A549 (cell line): ENCODE measurements around the gene CCDC157. TPM values are rescaled to one million over a fixed set of nuclear protein-coding genes. Genes with fewer than 3 reads are reported as not detected.

Experiments
- ATAC-seq, 2 experiments: fragments of 200-7000 bp in 1 of 2; fragments of >200 bp in 1 of 2; cut with Nextera tagmentation in 1 of 2; cut with Tn5 transposase in 1 of 2; 3 replicates each; pipeline versions ENCODE4 v1.8.0 to v1.9.1; 2018 to 2020; ENCODE audit warnings: mild to moderate bottlenecking in 1 of 2, moderate library complexity in 1 of 2
- CTCF ChIA-PET: fragments of 300-600 bp; sonication (Branson Sonifier 250); formaldehyde crosslinking; extraction: SDS; loops from one replicate; lab custom pipeline; 2021; ENCODE audit warnings: antibody characterized with exemption, inconsistent platforms; lab: Yijun Ruan, JAX
- POLR2A ChIA-PET: fragments of 350-600 bp; formaldehyde crosslinking; extraction: SDS; loops from one replicate; lab custom pipeline; 2021; ENCODE audit warnings: antibody characterized with exemption, inconsistent platforms; lab: Yijun Ruan, JAX
- DNase-seq, 2 experiments: peaks; one replicate each; pipeline versions ENCODE4 v3.0.0 to v3.0.0-alpha.2; 2011 to 2016; ENCODE audit warnings: low read depth in 1 of 2, low spot score in 1 of 2
- FAIRE-seq: peaks from 2 replicates; lab custom pipeline; 2011; peaks lifted over from hg19 to GRCh38; lab: Jason Lieb, UNC
- H3K27ac ChIP-seq, 2 experiments: fragments of >200 bp; sonication (Bioruptor Twin); formaldehyde crosslinking; 3 replicates each; pipeline ENCODE4 v1.5.1; 2016 to 2017
- H3K4me1 ChIP-seq: fragments of >200 bp; sonication (Bioruptor Twin); formaldehyde crosslinking; 3 replicates; pipeline ENCODE4 v1.6.1; 2016
- H3K4me2 ChIP-seq: fragments of >200 bp; sonication (Bioruptor Twin); formaldehyde crosslinking; 3 replicates; pipeline ENCODE4 v1.6.1; 2016
- H3K4me3 ChIP-seq: fragments of >200 bp; sonication (Bioruptor Twin); formaldehyde crosslinking; 3 replicates; pipeline ENCODE4 v1.5.1; 2016
- H3K9me3 ChIP-seq: fragments of >200 bp; sonication (Bioruptor Twin); formaldehyde crosslinking; 3 replicates; pipeline ENCODE4 v1.6.1; 2016
- FOSB ChIP-seq: fragments of 250-450 bp; sonication (Bioruptor Pico); IDR thresholded peaks from 2 replicates; pipeline ENCODE4 v1.5.0; 2020; ENCODE audit warnings: mild to moderate bottlenecking, moderate library complexity
- GATA3 ChIP-seq: IDR thresholded peaks from 2 replicates; pipeline ENCODE4 v1.6.1; 2012; ENCODE audit warnings: borderline replicate concordance
- JUN ChIP-seq, 2 experiments: fragments of >200 bp; sonication (Bioruptor Twin); formaldehyde crosslinking; IDR thresholded peaks; 2 replicates in 1 of 2; 3 replicates in 1 of 2; pipeline ENCODE4 v1.6.1; 2016 to 2017
- MAFK ChIP-seq: fragments of 450-650 bp; IDR thresholded peaks from 2 replicates; pipeline ENCODE4 v1.6.1; 2014; ENCODE audit not compliant: partially characterized antibody
- MYC ChIP-seq: IDR thresholded peaks from 2 replicates; pipeline ENCODE4 v1.6.1; 2012; ENCODE audit warnings: mild to moderate bottlenecking, inconsistent platforms, low read length, improper control_type of control experiment, borderline replicate concordance
- PHF8 ChIP-seq: fragments of 200-600 bp; sonication (generic); IDR thresholded peaks from 2 replicates; pipeline ENCODE4 v1.6.1; 2016; ENCODE audit warnings: low read depth, mild to moderate bottlenecking, antibody characterized with exemption, moderate library complexity, borderline replicate concordance
- POLR2A ChIP-seq: IDR thresholded peaks from 2 replicates; pipeline ENCODE4 v1.6.1; 2012; ENCODE audit warnings: mild to moderate bottlenecking, low read length
- ZFP36 ChIP-seq: fragments of 450-650 bp; IDR thresholded peaks from 2 replicates; pipeline ENCODE4 v1.6.1; 2014; ENCODE audit warnings: borderline replicate concordance; ENCODE audit not compliant: partially characterized antibody
- WGBS: methylation state at CpG from one replicate; pipeline ENCODE4 v1.1.6; 2017; ENCODE audit errors: missing lambda C conversion rate; 5-methylcytosine and 5-hydroxymethylcytosine counted together
- polyA plus RNA-seq, 4 experiments: library from polyadenylated mRNA; depleted of rRNA in 3 of 4; stranded (reverse); fragments of >200 nt; fragmentation: RNase III in 1 of 4; extraction: RNeasy Plus Mini Kit Qiagen cat#74134 plus additional on column Dnase treatment in 1 of 4; gene quantifications; 2 replicates in 3 of 4; 3 replicates in 1 of 4; pipeline ENCODE4 v1.2.3, GENCODE V29; 2011 to 2017
- small RNA-seq, 6 experiments: library from RNA; depleted of rRNA; stranded (forward); fragments of <200 nt; gene quantifications; one replicate each; pipeline ENCODE3, GENCODE V24; 2012
- TF ChIP-seq, protein P1 (sequence below): fragments of >200 bp; sonication (Bioruptor Twin); formaldehyde crosslinking; IDR thresholded peaks from 3 replicates; pipeline ENCODE4 v1.6.1; 2016
- TF ChIP-seq, protein P2 (sequence below): fragments of 250-450 bp; sonication (Bioruptor Pico); IDR thresholded peaks from 2 replicates; pipeline ENCODE4 v1.5.0; 2021; ENCODE audit warnings: mild to moderate bottlenecking, moderate library complexity, borderline replicate concordance
- TF ChIP-seq, protein P3 (sequence below): IDR thresholded peaks from 2 replicates; pipeline ENCODE4 v1.6.1; 2012; ENCODE audit warnings: low read depth, borderline replicate concordance
- TF ChIP-seq, protein P4 (sequence below): fragments of 200-600 bp; sonication (generic); IDR thresholded peaks from 2 replicates; pipeline ENCODE4 v1.6.1; 2016; ENCODE audit warnings: antibody characterized with exemption, mild to moderate bottlenecking, moderate library complexity
- TF ChIP-seq, protein P5 (sequence below): IDR thresholded peaks from 2 replicates; pipeline ENCODE4 v1.6.1; 2012

The CCDC157 gene
- polyA plus RNA-seq, 2 of the 4 experiments (the other 2 are of a cell fraction): 1.4 to 2.5 TPM

DNA sequence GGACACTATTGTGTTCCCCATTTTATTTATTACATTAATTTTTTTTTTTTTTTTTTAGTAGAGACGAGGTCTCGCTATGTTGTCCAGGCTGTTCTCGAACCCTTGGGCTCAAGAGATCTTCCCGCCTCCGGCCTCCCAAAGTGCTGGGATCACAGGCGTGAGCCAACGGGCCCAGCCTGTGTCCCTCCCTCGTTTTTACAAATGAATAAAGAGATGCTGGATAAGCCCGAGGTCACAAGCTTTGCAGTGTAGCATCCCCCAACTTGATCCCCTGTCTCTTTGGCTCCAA lies 68.5 kb downstream of the CCDC157 start:
- Histone ChIP-seq H3K4me3 (peak overlapping the region; percentile 68), H3K4me1 (peaks cover 33% of the 10 kb centered on the region), H3K27ac (peak overlapping the region; percentile 97), H3K4me2 (peak overlapping the region; percentile 90), H3K9me3 (no peaks in the 10 kb centered on the region)
- ChIA-PET CTCF (interaction anchor here (1.0 to 3.9 kb wide), 6 partner anchors 20 to 181 kb away, joined by 4 to 17 read pairs (median 11); partner anchors contain the start of gene CASTOR1), POLR2A (interaction anchor here (0.7 to 1.8 kb wide), 2 partner anchors 12 to 143 kb away, joined by 5 read pairs; no protein-coding TSS in a partner anchor)
- DNase-seq: no peak
- WGBS: 14% methylated on average over 9 of the region's 9 CpGs
- ATAC-seq: no peak; a peak in 1 of 6 replicates
- TF ChIP-seq GATA3: no peak
- FAIRE-seq: no peak

GRCh38 chr22:30425616-30426387 lies 69.0 kb downstream of the CCDC157 start, which contains the start of gene MTFP1:
TSS of gene MTFP1 (plus strand) at chr22:30425768. CDS start at chr22:30425880, 112 bp downstream.
- ATAC-seq: peak; percentile 16 to 37; a peak in 5 of 6 replicates
- CTCF ChIA-PET: interaction anchor here (0.7 to 3.9 kb wide), 8 partner anchors 13 to 138 kb away, joined by 3 to 17 read pairs (median 6); partner anchors contain the start of gene CASTOR1
- peak within 1 kb of the TSS; percentile 68 for H3K4me3 ChIP-seq
- TF ChIP-seq, protein P1, sequence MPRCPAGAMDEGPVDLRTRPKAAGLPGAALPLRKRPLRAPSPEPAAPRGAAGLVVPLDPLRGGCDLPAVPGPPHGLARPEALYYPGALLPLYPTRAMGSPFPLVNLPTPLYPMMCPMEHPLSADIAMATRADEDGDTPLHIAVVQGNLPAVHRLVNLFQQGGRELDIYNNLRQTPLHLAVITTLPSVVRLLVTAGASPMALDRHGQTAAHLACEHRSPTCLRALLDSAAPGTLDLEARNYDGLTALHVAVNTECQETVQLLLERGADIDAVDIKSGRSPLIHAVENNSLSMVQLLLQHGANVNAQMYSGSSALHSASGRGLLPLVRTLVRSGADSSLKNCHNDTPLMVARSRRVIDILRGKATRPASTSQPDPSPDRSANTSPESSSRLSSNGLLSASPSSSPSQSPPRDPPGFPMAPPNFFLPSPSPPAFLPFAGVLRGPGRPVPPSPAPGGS: 0 out of 3 replicates have a peak, but pooled peaks have one; percentile 37
- TF ChIP-seq FOSB (CRISPR knock-in tag) (no peak), ZFP36 (no peak), POLR2A (peak; percentile 26), MAFK (no peak), PHF8 (0 out of 2 replicates have a peak, but pooled peaks have one; percentile 21), MYC (no peak), JUN (IDR thresholded peaks at IDR 0.05) (0 out of 5 replicates have a peak, but pooled peaks of 1 of the 2 experiments have one; percentile 14)
- TF ChIP-seq, protein P2, sequence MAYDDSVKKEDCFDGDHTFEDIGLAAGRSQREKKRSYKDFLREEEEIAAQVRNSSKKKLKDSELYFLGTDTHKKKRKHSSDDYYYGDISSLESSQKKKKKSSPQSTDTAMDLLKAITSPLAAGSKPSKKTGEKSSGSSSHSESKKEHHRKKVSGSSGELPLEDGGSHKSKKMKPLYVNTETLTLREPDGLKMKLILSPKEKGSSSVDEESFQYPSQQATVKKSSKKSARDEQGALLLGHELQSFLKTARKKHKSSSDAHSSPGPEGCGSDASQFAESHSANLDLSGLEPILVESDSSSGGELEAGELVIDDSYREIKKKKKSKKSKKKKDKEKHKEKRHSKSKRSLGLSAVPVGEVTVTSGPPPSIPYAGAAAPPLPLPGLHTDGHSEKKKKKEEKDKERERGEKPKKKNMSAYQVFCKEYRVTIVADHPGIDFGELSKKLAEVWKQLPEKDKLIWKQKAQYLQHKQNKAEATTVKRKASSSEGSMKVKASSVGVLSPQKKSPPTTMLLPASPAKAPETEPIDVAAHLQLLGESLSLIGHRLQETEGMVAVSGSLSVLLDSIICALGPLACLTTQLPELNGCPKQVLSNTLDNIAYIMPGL (CRISPR knock-in tag): 0 out of 2 replicates have a peak, but pooled peaks have one; percentile 28
- TF ChIP-seq, protein P3, sequence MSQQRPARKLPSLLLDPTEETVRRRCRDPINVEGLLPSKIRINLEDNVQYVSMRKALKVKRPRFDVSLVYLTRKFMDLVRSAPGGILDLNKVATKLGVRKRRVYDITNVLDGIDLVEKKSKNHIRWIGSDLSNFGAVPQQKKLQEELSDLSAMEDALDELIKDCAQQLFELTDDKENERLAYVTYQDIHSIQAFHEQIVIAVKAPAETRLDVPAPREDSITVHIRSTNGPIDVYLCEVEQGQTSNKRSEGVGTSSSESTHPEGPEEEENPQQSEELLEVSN: peak; percentile 89
- TF ChIP-seq, protein P4, sequence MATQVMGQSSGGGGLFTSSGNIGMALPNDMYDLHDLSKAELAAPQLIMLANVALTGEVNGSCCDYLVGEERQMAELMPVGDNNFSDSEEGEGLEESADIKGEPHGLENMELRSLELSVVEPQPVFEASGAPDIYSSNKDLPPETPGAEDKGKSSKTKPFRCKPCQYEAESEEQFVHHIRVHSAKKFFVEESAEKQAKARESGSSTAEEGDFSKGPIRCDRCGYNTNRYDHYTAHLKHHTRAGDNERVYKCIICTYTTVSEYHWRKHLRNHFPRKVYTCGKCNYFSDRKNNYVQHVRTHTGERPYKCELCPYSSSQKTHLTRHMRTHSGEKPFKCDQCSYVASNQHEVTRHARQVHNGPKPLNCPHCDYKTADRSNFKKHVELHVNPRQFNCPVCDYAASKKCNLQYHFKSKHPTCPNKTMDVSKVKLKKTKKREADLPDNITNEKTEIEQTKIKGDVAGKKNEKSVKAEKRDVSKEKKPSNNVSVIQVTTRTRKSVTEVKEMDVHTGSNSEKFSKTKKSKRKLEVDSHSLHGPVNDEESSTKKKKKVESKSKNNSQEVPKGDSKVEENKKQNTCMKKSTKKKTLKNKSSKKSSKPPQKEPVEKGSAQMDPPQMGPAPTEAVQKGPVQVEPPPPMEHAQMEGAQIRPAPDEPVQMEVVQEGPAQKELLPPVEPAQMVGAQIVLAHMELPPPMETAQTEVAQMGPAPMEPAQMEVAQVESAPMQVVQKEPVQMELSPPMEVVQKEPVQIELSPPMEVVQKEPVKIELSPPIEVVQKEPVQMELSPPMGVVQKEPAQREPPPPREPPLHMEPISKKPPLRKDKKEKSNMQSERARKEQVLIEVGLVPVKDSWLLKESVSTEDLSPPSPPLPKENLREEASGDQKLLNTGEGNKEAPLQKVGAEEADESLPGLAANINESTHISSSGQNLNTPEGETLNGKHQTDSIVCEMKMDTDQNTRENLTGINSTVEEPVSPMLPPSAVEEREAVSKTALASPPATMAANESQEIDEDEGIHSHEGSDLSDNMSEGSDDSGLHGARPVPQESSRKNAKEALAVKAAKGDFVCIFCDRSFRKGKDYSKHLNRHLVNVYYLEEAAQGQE: peak; percentile 80
- TF ChIP-seq, protein P5, sequence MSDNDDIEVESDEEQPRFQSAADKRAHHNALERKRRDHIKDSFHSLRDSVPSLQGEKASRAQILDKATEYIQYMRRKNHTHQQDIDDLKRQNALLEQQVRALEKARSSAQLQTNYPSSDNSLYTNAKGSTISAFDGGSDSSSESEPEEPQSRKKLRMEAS: peak; percentile 69
- TF ChIP-seq, all 56 proteins: peak for 8
- H3K4me2 ChIP-seq: peak within 1 kb of the TSS; percentile 90
- DNase-seq (peak; percentile 44 to 64), FAIRE-seq (no peak)
- 2% methylated on average over 31 of the region's 61 CpGs for WGBS
- no peaks in the 10 kb centered on the region for H3K9me3 ChIP-seq
- peak within 1 kb of the TSS; percentile 97 for H3K27ac ChIP-seq
- peaks cover 28% of the 10 kb centered on the region for H3K4me1 ChIP-seq
- POLR2A ChIA-PET: interaction anchor here (0.7 to 1.8 kb wide), 3 partner anchors 13 to 142 kb away, joined by 3 to 5 read pairs (median 5); partner anchors contain the start of gene SEC14L2

Small RNA genes within 50 kb of the gene (small RNA-seq; reads per million reads assigned to genes)
- gene AC004832.3 (0 reads per million in 6 experiments), gene RNU6-564P (0 reads per million in 6 experiments)

Other genes with a start within 250 kb of the CCDC157 start
- 54.5 and 64.7 TPM in 2 replicates for gene LIF, start 110.2 kb upstream of the CCDC157 start, polyA plus RNA-seq (2011; rRNA removed)
- 40.7 to 49.3 TPM (median 44.3 TPM) in 3 replicates for gene LIF, start 110.2 kb upstream of the CCDC157 start, polyA plus RNA-seq (2017; fragmentation: RNase III; extraction: RNeasy Plus Mini Kit Qiagen cat#74134 plus additional on column Dnase treatment)
- gene OSM, start 90.2 kb upstream of the CCDC157 start, polyA plus RNA-seq (2011; rRNA removed): not detected in 2 replicates
- not detected in 3 replicates for gene OSM, start 90.2 kb upstream of the CCDC157 start, polyA plus RNA-seq (2017; fragmentation: RNase III; extraction: RNeasy Plus Mini Kit Qiagen cat#74134 plus additional on column Dnase treatment)
- 11.3 and 12.2 TPM in 2 replicates for gene CASTOR1, start 67.5 kb upstream of the CCDC157 start, polyA plus RNA-seq (2011; rRNA removed)
- 4.7 to 6.6 TPM (median 5.5 TPM) in 3 replicates for gene CASTOR1, start 67.5 kb upstream of the CCDC157 start, polyA plus RNA-seq (2017; fragmentation: RNase III; extraction: RNeasy Plus Mini Kit Qiagen cat#74134 plus additional on column Dnase treatment)
- gene TBC1D10A, start 30.1 kb upstream of the CCDC157 start, polyA plus RNA-seq (2011; rRNA removed): 5.4 and 5.8 TPM in 2 replicates
- gene TBC1D10A, start 30.1 kb upstream of the CCDC157 start, polyA plus RNA-seq (2017; fragmentation: RNase III; extraction: RNeasy Plus Mini Kit Qiagen cat#74134 plus additional on column Dnase treatment): 6.8 to 9.0 TPM (median 8.7 TPM) in 3 replicates
- 47.0 and 86.1 TPM in 2 replicates for gene SF3A1, start 113 bp upstream of the CCDC157 start, polyA plus RNA-seq (2011; rRNA removed)
- 45.4 to 57.9 TPM (median 48.6 TPM) in 3 replicates for gene SF3A1, start 113 bp upstream of the CCDC157 start, polyA plus RNA-seq (2017; fragmentation: RNase III; extraction: RNeasy Plus Mini Kit Qiagen cat#74134 plus additional on column Dnase treatment)
- gene RNF215, start 30.4 kb downstream of the CCDC157 start, polyA plus RNA-seq (2011; rRNA removed): 16.4 and 19.0 TPM in 2 replicates
- gene RNF215, start 30.4 kb downstream of the CCDC157 start, polyA plus RNA-seq (2017; fragmentation: RNase III; extraction: RNeasy Plus Mini Kit Qiagen cat#74134 plus additional on column Dnase treatment): 18.4 to 23.5 TPM (median 19.5 TPM) in 3 replicates
- 12.5 and 12.8 TPM in 2 replicates for gene SEC14L2, start 40.0 kb downstream of the CCDC157 start, polyA plus RNA-seq (2011; rRNA removed)
- gene SEC14L2, start 40.0 kb downstream of the CCDC157 start, polyA plus RNA-seq (2017; fragmentation: RNase III; extraction: RNeasy Plus Mini Kit Qiagen cat#74134 plus additional on column Dnase treatment): 15.2 to 21.8 TPM (median 17.2 TPM) in 3 replicates
- 23.8 and 24.9 TPM in 2 replicates for gene MTFP1, start 68.8 kb downstream of the CCDC157 start, polyA plus RNA-seq (2011; rRNA removed)
- 50.3 to 52.5 TPM (median 52.0 TPM) in 3 replicates for gene MTFP1, start 68.8 kb downstream of the CCDC157 start, polyA plus RNA-seq (2017; fragmentation: RNase III; extraction: RNeasy Plus Mini Kit Qiagen cat#74134 plus additional on column Dnase treatment)
- gene SEC14L3, start 115.0 kb downstream of the CCDC157 start, polyA plus RNA-seq (2011; rRNA removed): 0.05 TPM in 1 of 2 replicates, not detected in the other
- 0.04 TPM in 1 of 3 replicates, not detected in the others for gene SEC14L3, start 115.0 kb downstream of the CCDC157 start, polyA plus RNA-seq (2017; fragmentation: RNase III; extraction: RNeasy Plus Mini Kit Qiagen cat#74134 plus additional on column Dnase treatment)
- 6.7 and 8.8 TPM in 2 replicates for gene SEC14L4, start 148.7 kb downstream of the CCDC157 start, polyA plus RNA-seq (2011; rRNA removed)
- gene SEC14L4, start 148.7 kb downstream of the CCDC157 start, polyA plus RNA-seq (2017; fragmentation: RNase III; extraction: RNeasy Plus Mini Kit Qiagen cat#74134 plus additional on column Dnase treatment): 7.7 to 10.0 TPM (median 9.3 TPM) in 3 replicates
- not detected in 2 replicates for gene SEC14L6, start 189.7 kb downstream of the CCDC157 start, polyA plus RNA-seq (2011; rRNA removed)
- not detected in 3 replicates for gene SEC14L6, start 189.7 kb downstream of the CCDC157 start, polyA plus RNA-seq (2017; fragmentation: RNase III; extraction: RNeasy Plus Mini Kit Qiagen cat#74134 plus additional on column Dnase treatment)
- gene GAL3ST1, start 217.7 kb downstream of the CCDC157 start, polyA plus RNA-seq (2011; rRNA removed): 8.7 and 10.8 TPM in 2 replicates
- gene GAL3ST1, start 217.7 kb downstream of the CCDC157 start, polyA plus RNA-seq (2017; fragmentation: RNase III; extraction: RNeasy Plus Mini Kit Qiagen cat#74134 plus additional on column Dnase treatment): 10.4 to 14.0 TPM (median 12.5 TPM) in 3 replicates
- 107 and 131 TPM in 2 replicates for gene PES1, start 234.9 kb downstream of the CCDC157 start, polyA plus RNA-seq (2011; rRNA removed)
- gene PES1, start 234.9 kb downstream of the CCDC157 start, polyA plus RNA-seq (2017; fragmentation: RNase III; extraction: RNeasy Plus Mini Kit Qiagen cat#74134 plus additional on column Dnase treatment): 111 to 116 TPM (median 111 TPM) in 3 replicates